HG02852 (cell line): Measurements from ENCODE around the gene CACTIN.
"Not testable (repeated sequence)": the region's sequence is repeated elsewhere in the genome, so short reads cannot be mapped to it uniquely, and the experiment has no call there.

Experiments used
- ATAC-seq: cut with Tn5 transposase; IDR thresholded peaks from one replicate; pipeline ENCODE4 v1.9.1; 2021; ENCODE audit warnings: mild to moderate bottlenecking, moderate library complexity; ENCODE audit not compliant: unreplicated experiment

Gene CACTIN

GRCh38 chr19:3573162-3573857, 53.3 kb downstream of the CACTIN start:
- ATAC-seq, result peak; percentile 10

DNA sequence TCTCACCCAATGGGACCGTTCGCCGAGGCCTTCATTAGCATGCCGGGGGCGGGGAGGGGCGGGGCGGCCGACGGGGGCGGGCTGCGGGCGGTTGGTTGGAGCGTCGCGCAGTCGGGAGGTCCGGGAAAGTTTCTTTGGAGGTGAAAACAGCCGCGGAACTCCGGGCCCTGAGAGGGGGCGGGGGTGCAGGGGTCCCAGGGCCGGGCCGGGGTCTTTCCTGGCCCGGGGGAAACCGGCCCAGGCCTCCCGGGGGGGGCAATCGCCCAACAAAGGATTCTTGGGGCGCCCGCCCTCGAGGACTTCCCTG, 53.8 kb downstream of the CACTIN start, which contains the start of gene HMG20B:
Gene HMG20B (plus strand): TSS at position 90 of the 307 bp plus-strand sequence. CDS start 366 bp downstream, outside the sequence.
- peak; percentile 4 for ATAC-seq

DNA sequence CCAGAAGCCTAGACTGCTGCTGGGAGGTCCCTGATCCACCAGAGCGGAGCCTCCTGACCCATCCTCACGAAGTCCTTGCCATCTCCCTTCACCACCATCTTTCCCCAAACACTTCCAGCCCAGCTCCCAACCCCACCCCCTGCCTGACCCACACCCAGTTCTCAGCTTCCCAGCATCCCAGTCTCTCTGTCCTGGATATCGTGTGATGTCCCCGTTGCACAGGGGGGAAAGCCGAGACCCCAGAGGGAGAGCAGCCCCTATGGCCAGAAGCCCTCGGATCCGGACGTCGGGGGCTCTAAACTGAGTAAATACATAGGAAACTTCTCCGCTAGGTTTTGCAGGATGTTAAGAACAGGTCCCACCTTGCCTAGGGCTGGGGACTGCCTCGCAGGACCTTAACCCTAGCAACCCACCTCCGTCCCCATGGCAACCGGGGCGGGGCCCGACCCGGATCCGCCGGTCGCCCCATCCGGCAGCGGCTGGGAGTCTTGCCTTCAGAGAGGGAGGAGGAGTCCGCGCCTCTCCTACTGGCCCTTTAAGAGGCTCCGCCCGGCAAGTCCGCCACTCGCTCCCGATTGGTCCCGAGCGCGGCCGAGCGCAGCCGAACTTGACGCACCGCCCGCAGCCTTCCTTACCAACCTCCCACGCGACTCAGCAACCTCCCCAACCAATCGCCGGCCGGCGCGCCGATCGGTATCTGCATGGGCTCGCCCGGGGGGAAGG, 54.3 kb downstream of the CACTIN start:
- peak; percentile 88 for ATAC-seq

- no peak for ATAC-seq
Measured at GRCh38 chr19:3570606-3571011, 56.0 kb downstream of the CACTIN start.

- not testable (repeated sequence) for ATAC-seq
Measured at GRCh38 chr19:3570042-3570441, 56.5 kb downstream of the CACTIN start.

GRCh38 chr19:3565139-3565538, 61.5 kb downstream of the CACTIN start:
- no peak for ATAC-seq

GRCh38 chr19:3563709-3564524, 62.7 kb downstream of the CACTIN start:
- no peak for ATAC-seq
